DOHH2 (cell line): ENCODE measurements around the gene MSLN.

Source experiments
- EZH2phosphoT487 ChIP-seq: fragments of 200-600 bp; sonication (generic); IDR thresholded peaks from 2 replicates; pipeline ENCODE4 v1.6.1; 2017; ENCODE audit warnings: borderline replicate concordance, mild to moderate bottlenecking, antibody characterized with exemption, low read length, moderate library complexity, mixed read lengths
- TF ChIP-seq, protein P1 (sequence below): fragments of 200-600 bp; sonication (generic); IDR thresholded peaks from one replicate; pipeline ENCODE4 v1.5.1; 2014; ENCODE audit warnings: antibody characterized with exemption, mild to moderate bottlenecking, low read depth, low read length; ENCODE audit not compliant: poor library complexity, severe bottlenecking

DNA sequence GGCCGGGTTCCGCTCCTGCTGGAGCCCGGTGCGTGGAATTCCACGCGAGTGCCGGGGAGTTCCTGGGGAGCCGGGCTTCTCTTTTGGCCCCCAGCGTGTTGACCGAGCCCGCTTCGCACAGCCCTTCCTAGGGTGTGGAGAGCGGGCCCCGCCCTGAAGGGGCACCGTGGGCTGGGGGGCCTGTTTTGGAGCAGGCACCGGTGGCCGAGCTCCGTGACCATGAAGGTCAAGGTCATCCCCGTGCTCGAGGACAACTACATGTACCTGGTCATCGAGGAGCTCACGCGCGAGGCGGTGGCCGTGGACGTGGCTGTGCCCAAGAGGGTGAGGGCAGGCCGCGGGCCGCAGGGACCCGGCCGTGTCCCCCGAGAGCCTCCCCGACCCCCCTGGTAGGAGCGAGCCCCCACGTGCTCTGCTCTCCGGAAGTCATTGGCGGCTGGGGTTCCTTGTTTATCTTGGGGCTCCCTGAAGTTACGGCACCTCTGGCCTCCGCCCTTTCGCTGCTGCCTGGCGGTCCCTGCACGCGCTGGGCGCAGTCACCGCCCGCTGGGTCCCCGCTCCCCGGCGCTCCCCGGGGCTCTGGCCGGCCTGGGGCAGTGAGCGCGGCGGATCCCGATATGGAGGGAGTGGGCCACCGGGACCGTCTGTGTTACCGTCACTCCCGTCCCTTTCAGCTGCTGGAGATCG is 33.1 kb upstream of the MSLN start:
- TF ChIP-seq, protein P1, sequence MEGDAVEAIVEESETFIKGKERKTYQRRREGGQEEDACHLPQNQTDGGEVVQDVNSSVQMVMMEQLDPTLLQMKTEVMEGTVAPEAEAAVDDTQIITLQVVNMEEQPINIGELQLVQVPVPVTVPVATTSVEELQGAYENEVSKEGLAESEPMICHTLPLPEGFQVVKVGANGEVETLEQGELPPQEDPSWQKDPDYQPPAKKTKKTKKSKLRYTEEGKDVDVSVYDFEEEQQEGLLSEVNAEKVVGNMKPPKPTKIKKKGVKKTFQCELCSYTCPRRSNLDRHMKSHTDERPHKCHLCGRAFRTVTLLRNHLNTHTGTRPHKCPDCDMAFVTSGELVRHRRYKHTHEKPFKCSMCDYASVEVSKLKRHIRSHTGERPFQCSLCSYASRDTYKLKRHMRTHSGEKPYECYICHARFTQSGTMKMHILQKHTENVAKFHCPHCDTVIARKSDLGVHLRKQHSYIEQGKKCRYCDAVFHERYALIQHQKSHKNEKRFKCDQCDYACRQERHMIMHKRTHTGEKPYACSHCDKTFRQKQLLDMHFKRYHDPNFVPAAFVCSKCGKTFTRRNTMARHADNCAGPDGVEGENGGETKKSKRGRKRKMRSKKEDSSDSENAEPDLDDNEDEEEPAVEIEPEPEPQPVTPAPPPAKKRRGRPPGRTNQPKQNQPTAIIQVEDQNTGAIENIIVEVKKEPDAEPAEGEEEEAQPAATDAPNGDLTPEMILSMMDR, result no peak
- TF ChIP-seq EZH2phosphoT487, result no peak
